IPS-20b (cell line): Measurements from ENCODE around the gene SLC33A1.
"Not testable (repeated sequence)": the region's sequence is repeated elsewhere in the genome, so short reads cannot be mapped to it uniquely, and the experiment has no call there.

Experiments
- H3K27ac ChIP-seq: one replicate; pipeline ENCODE4 v1.5.1; 2013; ENCODE audit warnings: low read length
- H3K27me3 ChIP-seq: 2 replicates; pipeline ENCODE4 v1.6.1; 2013; ENCODE audit warnings: mild to moderate bottlenecking, low read length, inconsistent platforms; ENCODE audit not compliant: insufficient read depth
- H3K36me3 ChIP-seq: 2 replicates; pipeline ENCODE4 v1.6.1; 2013; ENCODE audit warnings: low read depth, mild to moderate bottlenecking, inconsistent platforms, low read length, moderate library complexity; ENCODE audit not compliant: insufficient read depth
- H3K4me1 ChIP-seq: 2 replicates; pipeline ENCODE4 v1.6.1; 2013; ENCODE audit warnings: mild to moderate bottlenecking, control low read depth, inconsistent platforms, low read length, moderate library complexity; ENCODE audit not compliant: insufficient read depth
- H3K4me3 ChIP-seq: 2 replicates; pipeline ENCODE4 v1.5.1; 2013; ENCODE audit warnings: mild to moderate bottlenecking, low read length, inconsistent platforms
- H3K9ac ChIP-seq: 2 replicates; pipeline ENCODE4 v1.6.1; 2013; ENCODE audit warnings: low read depth, mild to moderate bottlenecking, inconsistent platforms, low read length, moderate library complexity
- H3K9me3 ChIP-seq: 2 replicates; pipeline ENCODE4 v1.6.1; 2013; ENCODE audit warnings: mild to moderate bottlenecking, low read depth, low read length, inconsistent platforms; ENCODE audit not compliant: insufficient read depth

SLC33A1 gene

GRCh38 chr3:155854141-155854940, at the start of gene SLC33A1:
Gene SLC33A1, minus strand, starts transcription at chr3:155854427. Its CDS starts 430 bp downstream, at chr3:155853997.
- peak within 1 kb of the TSS; percentile 92 for H3K4me3 ChIP-seq
- H3K27me3 ChIP-seq: no peaks in the 10 kb centered on the region
- peak within 1 kb of the TSS; percentile 87 for H3K9ac ChIP-seq
- H3K27ac ChIP-seq: no peak within 1 kb of the TSS
- peaks cover 12% of the 10 kb centered on the region for H3K4me1 ChIP-seq
- no peaks in the 10 kb centered on the region for H3K9me3 ChIP-seq
- no peaks in the 10 kb centered on the region for H3K36me3 ChIP-seq

- Histone ChIP-seq H3K27ac (no peak overlapping the region), H3K9me3 (no peaks in the 10 kb centered on the region), H3K4me3 (no peak overlapping the region), H3K36me3 (peaks cover 67% of the 10 kb centered on the region), H3K9ac (no peak overlapping the region), H3K4me1 (no peaks in the 10 kb centered on the region), H3K27me3 (no peaks in the 10 kb centered on the region)
Measured at GRCh38 chr3:155895379-155895900, 41.2 kb upstream of the SLC33A1 start.

- H3K4me3 ChIP-seq: no peak overlapping the region
- H3K4me1 ChIP-seq: no peaks in the 10 kb centered on the region
- no peak overlapping the region for H3K9ac ChIP-seq
- peaks cover 30% of the 10 kb centered on the region for H3K36me3 ChIP-seq
- no peaks in the 10 kb centered on the region for H3K9me3 ChIP-seq
- H3K27ac ChIP-seq: no peak overlapping the region
- H3K27me3 ChIP-seq: no peaks in the 10 kb centered on the region
Measured at GRCh38 chr3:155891321-155891720, 37.1 kb upstream of the SLC33A1 start.

- H3K27me3 ChIP-seq: no peaks in the 10 kb centered on the region
- H3K4me3 ChIP-seq: no peak overlapping the region
- no peaks in the 10 kb centered on the region for H3K4me1 ChIP-seq
- peaks cover 27% of the 10 kb centered on the region for H3K36me3 ChIP-seq
- H3K27ac ChIP-seq: no peak overlapping the region
- no peaks in the 10 kb centered on the region for H3K9me3 ChIP-seq
- H3K9ac ChIP-seq: no peak overlapping the region
Measured at GRCh38 chr3:155890671-155891190, 36.5 kb upstream of the SLC33A1 start.

GRCh38 chr3:155889952-155890351, 35.7 kb upstream of the SLC33A1 start:
- Histone ChIP-seq H3K27me3 (no peaks in the 10 kb centered on the region), H3K27ac (no peak overlapping the region), H3K9ac (no peak overlapping the region), H3K9me3 (no peaks in the 10 kb centered on the region), H3K4me3 (no peak overlapping the region), H3K4me1 (no peaks in the 10 kb centered on the region), H3K36me3 (peaks cover 20% of the 10 kb centered on the region)

- Histone ChIP-seq H3K4me3 (no peak overlapping the region), H3K9me3 (no peaks in the 10 kb centered on the region), H3K27me3 (no peaks in the 10 kb centered on the region), H3K27ac (no peak overlapping the region), H3K9ac (no peak overlapping the region), H3K4me1 (no peaks in the 10 kb centered on the region), H3K36me3 (peaks cover 13% of the 10 kb centered on the region)
Measured at GRCh38 chr3:155889212-155889611, 35.0 kb upstream of the SLC33A1 start.

GRCh38 chr3:155886915-155887314, 32.7 kb upstream of the SLC33A1 start:
- no peak overlapping the region for H3K27ac ChIP-seq
- no peaks in the 10 kb centered on the region for H3K4me1 ChIP-seq

GRCh38 chr3:155886348-155886747, 32.1 kb upstream of the SLC33A1 start:
- not testable (repeated sequence) for H3K9ac ChIP-seq, H3K36me3 ChIP-seq, H3K4me1 ChIP-seq, H3K9me3 ChIP-seq, H3K27ac ChIP-seq, H3K4me3 ChIP-seq, H3K27me3 ChIP-seq

More at GRCh38 chr3:155886915-155887314, 32.7 kb upstream of the SLC33A1 start:
- no peak overlapping the region for H3K9ac ChIP-seq
- no peaks in the 10 kb centered on the region for H3K36me3 ChIP-seq
- H3K27me3 ChIP-seq: no peaks in the 10 kb centered on the region
- no peak overlapping the region for H3K4me3 ChIP-seq
- no peaks in the 10 kb centered on the region for H3K9me3 ChIP-seq

GRCh38 chr3:155885292-155885691, 31.1 kb upstream of the SLC33A1 start:
- H3K4me1 ChIP-seq: no peaks in the 10 kb centered on the region
- no peaks in the 10 kb centered on the region for H3K36me3 ChIP-seq
- H3K9ac ChIP-seq: no peak overlapping the region
- H3K4me3 ChIP-seq: no peak overlapping the region
- H3K27ac ChIP-seq: no peak overlapping the region
- no peaks in the 10 kb centered on the region for H3K9me3 ChIP-seq
- H3K27me3 ChIP-seq: no peaks in the 10 kb centered on the region

- H3K36me3 ChIP-seq: no peaks in the 10 kb centered on the region
- H3K4me1 ChIP-seq: no peaks in the 10 kb centered on the region
- H3K27ac ChIP-seq: no peak overlapping the region
- H3K27me3 ChIP-seq: no peaks in the 10 kb centered on the region
- H3K9ac ChIP-seq: no peak overlapping the region
- H3K9me3 ChIP-seq: no peaks in the 10 kb centered on the region
- no peak overlapping the region for H3K4me3 ChIP-seq
Measured at GRCh38 chr3:155884292-155884691, 30.1 kb upstream of the SLC33A1 start.

- Histone ChIP-seq H3K4me1 (no peaks in the 10 kb centered on the region; the same call in 1 of the 2 replicates), H3K36me3 (no peaks in the 10 kb centered on the region), H3K9me3 (no peaks in the 10 kb centered on the region), H3K9ac (no peak overlapping the region), H3K27me3 (no peaks in the 10 kb centered on the region), H3K4me3 (no peak overlapping the region), H3K27ac (no peak overlapping the region)
Measured at GRCh38 chr3:155880286-155880685, 26.1 kb upstream of the SLC33A1 start.

GRCh38 chr3:155876503-155876902, 22.3 kb upstream of the SLC33A1 start:
- Histone ChIP-seq H3K9ac (no peak overlapping the region), H3K27ac (no peak overlapping the region), H3K27me3 (no peaks in the 10 kb centered on the region), H3K36me3 (no peaks in the 10 kb centered on the region), H3K4me1 (peaks cover 11% of the 10 kb centered on the region), H3K9me3 (no peaks in the 10 kb centered on the region), H3K4me3 (no peak overlapping the region)
